Esophagus squamous epithelium (tissue), 5 donors: ENCODE data around the gene RECQL. TPM values are rescaled to one million over a fixed set of nuclear protein-coding genes. Genes with fewer than 3 reads are reported as not detected.

ENCODE experiments used
- DNase-seq: peaks from one replicate; lab custom pipeline; 2025; lab: John Stamatoyannopoulos, UW
- H3K27ac ChIP-seq, 4 donors: fragments of 200-600 bp; sonication (generic); one replicate each; pipeline ENCODE4 v1.5.1; 2016 to 2019; ENCODE audit warnings: mild to moderate bottlenecking in 1 of 4
- H3K27me3 ChIP-seq, 4 donors: fragments of 200-600 bp; sonication (generic); 1 replicate in 3 of 4; 2 replicates in 1 of 4; pipeline versions ENCODE4 v1.5.1 to v1.6.0; 2017 to 2021; ENCODE audit warnings: antibody characterized with exemption in 1 of 4
- H3K36me3 ChIP-seq, 3 donors: fragments of 200-600 bp; sonication (generic); one replicate each; pipeline ENCODE4 v1.5.1; 2016 to 2019
- H3K4me1 ChIP-seq, 3 donors: fragments of 200-600 bp; sonication (generic); one replicate each; pipeline ENCODE4 v1.5.1; 2017 to 2019
- H3K4me3 ChIP-seq, 4 donors: fragments of 200-600 bp; sonication (generic); 1 replicate in 3 of 4; 2 replicates in 1 of 4; pipeline ENCODE4 v1.5.1; 2016 to 2019; ENCODE audit warnings: mild to moderate bottlenecking in 2 of 4, moderate library complexity in 1 of 4
- H3K9me3 ChIP-seq, 3 donors: fragments of 200-600 bp; sonication (generic); one replicate each; pipeline ENCODE4 v1.5.1; 2016 to 2019
- CTCF ChIP-seq, 6 experiments: fragments of 450-650 bp in 4 of 6; fragments of 200-600 bp in 2 of 6; sonication (generic) in 2 of 6; IDR thresholded peaks; one replicate each; pipeline ENCODE4 v1.5.1; 2016 to 2019; ENCODE audit warnings: antibody characterized with exemption in 6 of 6, mild to moderate bottlenecking in 4 of 6, moderate library complexity in 4 of 6
- POLR2A ChIP-seq, 4 donors: fragments of 450-650 bp; IDR thresholded peaks; one replicate each; pipeline ENCODE4 v1.6.1; 2017; ENCODE audit warnings: antibody characterized with exemption in 4 of 4, mild to moderate bottlenecking in 4 of 4, moderate library complexity in 3 of 4
- WGBS, 2 donors: methylation state at CpG; one replicate each; pipeline ENCODE4 v1.1.5; 2018; 5-methylcytosine and 5-hydroxymethylcytosine counted together
- intact Hi-C: fragments of 100-400 bp; cut with DNase I; formaldehyde crosslinking; loops from one replicate; pipeline ENCODE4 v1.15.0; 2022
- total RNA-seq, 4 donors: library from RNA; depleted of rRNA; stranded (reverse); fragments of >200 nt; gene quantifications; one replicate each; pipeline ENCODE4 v1.1.0, GENCODE V29; 2016
- donor health status: DM: yes; HTN: yes; CAD: no.

The RECQL gene
- total RNA-seq, 4 donors from 2014 or later: 10.0 to 36.5 (median 25.6) TPM

DNA sequence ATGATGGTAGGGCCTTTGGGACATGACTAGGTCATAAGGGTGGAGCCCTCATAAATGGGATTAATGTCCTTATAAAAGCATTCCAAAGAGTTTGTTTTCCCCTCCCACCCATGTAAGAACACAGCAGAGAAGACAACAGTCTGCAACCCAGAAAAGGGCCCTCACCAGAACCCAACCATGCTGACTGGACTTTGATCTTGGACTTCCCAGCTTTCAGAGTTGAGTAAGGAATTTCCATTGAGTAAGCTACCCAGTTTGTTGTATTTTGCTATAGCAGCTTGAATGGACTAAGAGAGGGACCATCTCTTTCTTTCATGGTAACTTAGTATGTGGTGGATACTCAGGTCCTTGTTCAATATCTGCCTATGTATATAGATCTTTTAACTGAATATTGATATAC is 21.7 kb upstream of the RECQL start:
- peaks cover 0 to 21% (median 4%) of the 10 kb centered on the region in 4 donors for H3K27me3 ChIP-seq
- peaks cover 4 to 13% (median 9%) of the 10 kb centered on the region in 3 donors for H3K4me1 ChIP-seq
- DNase-seq: no peak
- TF ChIP-seq POLR2A (IDR thresholded peaks at IDR 0.05): no peak
- TF ChIP-seq CTCF (IDR thresholded peaks at IDR 0.05): no peak
- H3K27ac ChIP-seq: no peak overlapping the region
- intact Hi-C loops: no loop called here
- no peaks in the 10 kb centered on the region for H3K9me3 ChIP-seq
- no peaks in the 10 kb centered on the region for H3K36me3 ChIP-seq
- no peak overlapping the region for H3K4me3 ChIP-seq

- Histone ChIP-seq H3K36me3 (peaks cover 0 to 13% (median 0%) of the 10 kb centered on the region in 3 donors), H3K4me3 (no peak overlapping the region), H3K27me3 (peaks cover 0 to 5% (median 0%) of the 10 kb centered on the region in 4 donors), H3K9me3 (no peaks in the 10 kb centered on the region), H3K27ac (no peak overlapping the region), H3K4me1 (no peaks in the 10 kb centered on the region)
- intact Hi-C loops: no loop called here
- DNase-seq: no peak
- 60 to 62% methylated on average over 1 of the region's 1 CpG for WGBS, 2 donors
- TF ChIP-seq POLR2A (IDR thresholded peaks at IDR 0.05) (no peak), CTCF (IDR thresholded peaks at IDR 0.05) (no peak)
These were observed 20.1 kb upstream of the RECQL start for GRCh38 chr12:21521541-21521940.

- Histone ChIP-seq H3K4me3 (no peak overlapping the region), H3K4me1 (no peaks in the 10 kb centered on the region), H3K27me3 (no peaks in the 10 kb centered on the region), H3K9me3 (no peaks in the 10 kb centered on the region), H3K27ac (no peak overlapping the region), H3K36me3 (peaks cover 0 to 41% (median 0%) of the 10 kb centered on the region in 3 donors)
- no peak for TF ChIP-seq POLR2A (IDR thresholded peaks at IDR 0.05)
- no peak for TF ChIP-seq CTCF (IDR thresholded peaks at IDR 0.05)
- DNase-seq: no peak
- intact Hi-C loops: no loop called here
- WGBS, 2 donors: 62 to 86% methylated on average over 3 of the region's 3 CpGs
These were observed 17.0 kb upstream of the RECQL start for GRCh38 chr12:21518451-21518850.

GRCh38 chr12:21516281-21516680 is 14.8 kb upstream of the RECQL start:
- 89 to 93% methylated on average over 2 of the region's 2 CpGs for whole genome bisulfite sequencing, 2 donors
- H3K27ac ChIP-seq: no peak overlapping the region
- peaks cover 0 to 63% (median 3%) of the 10 kb centered on the region in 3 donors for H3K36me3 ChIP-seq

DNA sequence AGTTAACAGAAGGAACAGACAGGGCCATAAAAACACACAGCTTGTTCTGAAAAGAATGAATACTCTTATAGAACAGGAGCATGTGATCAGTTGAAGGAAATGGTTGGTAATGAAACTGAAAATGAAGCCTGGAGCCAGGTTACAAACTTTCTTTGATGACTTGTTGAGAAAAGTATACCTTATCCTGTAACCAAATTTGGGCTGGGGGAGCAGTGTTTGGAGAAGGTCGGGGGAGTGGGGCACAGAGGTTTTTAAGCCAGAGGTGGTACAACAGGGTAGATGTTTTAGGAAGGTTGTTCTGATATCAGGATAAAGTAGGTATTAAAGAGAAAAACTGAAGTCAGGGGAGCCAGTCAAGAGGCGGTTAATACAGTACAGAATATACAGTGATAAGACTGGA is 8.3 kb upstream of the RECQL start:
- intact Hi-C loops: no loop called here
- no peak overlapping the region for H3K27ac ChIP-seq
- no peak overlapping the region for H3K4me3 ChIP-seq
- 27 to 43% methylated on average over 2 of the region's 2 CpGs for WGBS, 2 donors
- H3K9me3 ChIP-seq: no peaks in the 10 kb centered on the region
- no peak for TF ChIP-seq CTCF (IDR thresholded peaks at IDR 0.05)
- TF ChIP-seq POLR2A (IDR thresholded peaks at IDR 0.05): no peak
- H3K27me3 ChIP-seq: no peaks in the 10 kb centered on the region
- H3K4me1 ChIP-seq: peaks cover 0 to 7% (median 0%) of the 10 kb centered on the region in 3 donors
- peaks cover 0 to 62% (median 3%) of the 10 kb centered on the region in 3 donors for H3K36me3 ChIP-seq
- no peak for DNase-seq

More at GRCh38 chr12:21516281-21516680, 14.8 kb upstream of the RECQL start:
- DNase-seq: no peak
- Histone ChIP-seq H3K4me3 (no peak overlapping the region), H3K27me3 (no peaks in the 10 kb centered on the region), H3K9me3 (no peaks in the 10 kb centered on the region), H3K4me1 (no peaks in the 10 kb centered on the region)
- no peak for TF ChIP-seq CTCF (IDR thresholded peaks at IDR 0.05)
- intact Hi-C loops: no loop called here
